HepG2 (cell line): ENCODE results near the gene ZNF628. TPM values are rescaled to one million over a fixed set of nuclear protein-coding genes. Genes with fewer than 3 reads are reported as not detected.
A peak's percentile ranks its signal among the peaks of the same experiment; 100 is the strongest.

Experiments
- AGO2 ChIP-seq: fragments of 200-400 bp; formaldehyde crosslinking; optimal IDR thresholded peaks from 2 replicates; pipeline ENCODE3; 2017; ENCODE audit warnings: mild to moderate bottlenecking, low read depth, low read length, moderate library complexity
- AKAP8 ChIP-seq: sonication (generic); formaldehyde crosslinking; IDR thresholded peaks from 2 replicates; pipeline ENCODE4 v1.5.1; 2020; ENCODE audit warnings: mild to moderate bottlenecking, missing genetic modification reagents
- CREM ChIP-seq, 2 experiments: sonication (generic) in 1 of 2; formaldehyde crosslinking in 1 of 2; IDR thresholded peaks; 2 replicates each; pipeline versions ENCODE4 v1.4.0 to v1.6.1; 2016 to 2020; ENCODE audit warnings: antibody characterized with exemption in 1 of 2, mild to moderate bottlenecking in 1 of 2, missing genetic modification reagents in 1 of 2
- DNMT1 ChIP-seq: sonication (generic); formaldehyde crosslinking; IDR thresholded peaks from 2 replicates; pipeline ENCODE4 v1.5.1; 2020; ENCODE audit warnings: mild to moderate bottlenecking, missing genetic modification reagents
- EEA1 ChIP-seq: sonication (generic); formaldehyde crosslinking; IDR thresholded peaks from 2 replicates; pipeline ENCODE4 v1.5.1; 2020; ENCODE audit warnings: mild to moderate bottlenecking, missing genetic modification reagents, borderline replicate concordance
- HNF4G ChIP-seq, 2 experiments: sonication (generic) in 1 of 2; formaldehyde crosslinking in 1 of 2; IDR thresholded peaks; 2 replicates each; pipeline versions ENCODE4 v1.4.0 to v1.6.1; 2011 to 2020; ENCODE audit warnings: borderline replicate concordance in 2 of 2, low read depth in 2 of 2, mild to moderate bottlenecking in 2 of 2, low read length in 1 of 2, missing genetic modification reagents in 1 of 2, moderate library complexity in 1 of 2
- HOXA3 ChIP-seq: sonication (generic); formaldehyde crosslinking; IDR thresholded peaks from 2 replicates; pipeline ENCODE4 v1.5.0; 2020; ENCODE audit warnings: missing genetic modification reagents
- KDM2A ChIP-seq: sonication (generic); formaldehyde crosslinking; IDR thresholded peaks from 2 replicates; pipeline ENCODE4 v1.4.0; 2020; ENCODE audit warnings: low read depth, missing genetic modification reagents, borderline replicate concordance
- KLF12 ChIP-seq: sonication (generic); formaldehyde crosslinking; IDR thresholded peaks from 2 replicates; pipeline ENCODE4 v1.4.0; 2020; ENCODE audit warnings: missing genetic modification reagents, borderline replicate concordance
- POLR2A ChIP-seq, 2 experiments: IDR thresholded peaks; 2 replicates each; pipeline ENCODE4 v1.6.1; 2011; ENCODE audit warnings: low read depth in 2 of 2, low read length in 2 of 2, mild to moderate bottlenecking in 1 of 2, moderate library complexity in 1 of 2; ENCODE audit not compliant: insufficient read depth in 1 of 2
- POLR2G ChIP-seq: fragments of 200-400 bp; formaldehyde crosslinking; IDR thresholded peaks from 2 replicates; pipeline ENCODE4 v1.6.1; 2018; ENCODE audit warnings: mild to moderate bottlenecking, low read depth, low read length, moderate library complexity
- RBM39 ChIP-seq: fragments of 200-400 bp; formaldehyde crosslinking; IDR thresholded peaks from one replicate; pipeline ENCODE4 v1.6.1; 2018; ENCODE audit warnings: antibody characterized with exemption, mild to moderate bottlenecking, low read depth, low read length; ENCODE audit not compliant: poor library complexity, severe bottlenecking
- RFX5 ChIP-seq: IDR thresholded peaks from 2 replicates; pipeline ENCODE4 v1.6.1; 2011; ENCODE audit warnings: low read depth, low read length, improper control_type of control experiment
- RFXAP ChIP-seq: sonication (generic); formaldehyde crosslinking; IDR thresholded peaks from 2 replicates; pipeline ENCODE4 v1.4.0; 2020; ENCODE audit warnings: missing genetic modification reagents, borderline replicate concordance
- SP1 ChIP-seq, 2 experiments: fragments of 450-650 bp in 1 of 2; sonication (generic) in 1 of 2; formaldehyde crosslinking in 1 of 2; IDR thresholded peaks; 2 replicates each; pipeline versions ENCODE4 v1.4.0 to v1.6.1; 2016 to 2020; ENCODE audit warnings: missing genetic modification reagents in 1 of 2
- SP4 ChIP-seq: sonication (generic); formaldehyde crosslinking; IDR thresholded peaks from 2 replicates; pipeline ENCODE4 v1.8.1; 2023; ENCODE audit warnings: mild to moderate bottlenecking, missing genetic modification reagents
- ZFX ChIP-seq: sonication (generic); formaldehyde crosslinking; IDR thresholded peaks from 2 replicates; pipeline ENCODE4 v1.4.0; 2020; ENCODE audit warnings: mild to moderate bottlenecking, low read depth, missing genetic modification reagents, moderate library complexity
- ZNF343 ChIP-seq: sonication (generic); formaldehyde crosslinking; IDR thresholded peaks from 2 replicates; pipeline ENCODE4 v1.4.0; 2020; ENCODE audit warnings: mild to moderate bottlenecking, missing genetic modification reagents
- ZNF510 ChIP-seq: sonication (generic); formaldehyde crosslinking; IDR thresholded peaks from 2 replicates; pipeline ENCODE4 v1.4.0; 2020; ENCODE audit warnings: low read depth, mild to moderate bottlenecking, missing genetic modification reagents
- ZNF678 ChIP-seq: sonication (generic); formaldehyde crosslinking; IDR thresholded peaks from 2 replicates; pipeline ENCODE4 v1.4.0; 2020; ENCODE audit warnings: mild to moderate bottlenecking, missing genetic modification reagents
- polyA plus RNA-seq, 8 experiments: library from polyadenylated mRNA; depleted of rRNA in 3 of 8; stranded (reverse) in 7 of 8; unstranded in 1 of 8; fragments of >200 nt; fragmentation: Illumina TruSeq in 4 of 8; extraction: Trizol in 4 of 8; gene quantifications; 2 replicates each; pipeline versions ENCODE4 v1.2.1 to v1.2.3, GENCODE V29; 2011 to 2016; ENCODE audit warnings: low read depth in 4 of 8, missing spikeins in 1 of 8, mixed read lengths in 1 of 8; ENCODE audit not compliant: insufficient read depth in 1 of 8
- total RNA-seq, 5 experiments: library from RNA; depleted of rRNA; stranded (reverse); fragments of >200 nt; fragmentation: Illumina TruSeq; extraction: Trizol; gene quantifications; 2 replicates each; pipeline ENCODE4 v1.2.3, GENCODE V29; 2016; ENCODE audit warnings: low read depth in 1 of 5
- TF ChIP-seq, protein P1 (sequence below): IDR thresholded peaks from 2 replicates; pipeline ENCODE4 v1.6.1; 2012; ENCODE audit warnings: inconsistent platforms
- TF ChIP-seq, protein P2 (sequence below): IDR thresholded peaks from 2 replicates; pipeline ENCODE4 v1.6.1; 2016; ENCODE audit warnings: missing compliant biosample characterization, missing genetic modification reagents, borderline replicate concordance
- TF ChIP-seq, protein P3 (sequence below): sonication (generic); formaldehyde crosslinking; IDR thresholded peaks from 2 replicates; pipeline ENCODE4 v1.5.1; 2020; ENCODE audit warnings: missing genetic modification reagents, mild to moderate bottlenecking, borderline replicate concordance

The ZNF628 gene
- total and polyA plus RNA-seq, 2 of the 13 experiments (the other 11 are each of a cell fraction or from before 2014, with no cell fraction given), result 0.54 to 1.2 TPM

DNA sequence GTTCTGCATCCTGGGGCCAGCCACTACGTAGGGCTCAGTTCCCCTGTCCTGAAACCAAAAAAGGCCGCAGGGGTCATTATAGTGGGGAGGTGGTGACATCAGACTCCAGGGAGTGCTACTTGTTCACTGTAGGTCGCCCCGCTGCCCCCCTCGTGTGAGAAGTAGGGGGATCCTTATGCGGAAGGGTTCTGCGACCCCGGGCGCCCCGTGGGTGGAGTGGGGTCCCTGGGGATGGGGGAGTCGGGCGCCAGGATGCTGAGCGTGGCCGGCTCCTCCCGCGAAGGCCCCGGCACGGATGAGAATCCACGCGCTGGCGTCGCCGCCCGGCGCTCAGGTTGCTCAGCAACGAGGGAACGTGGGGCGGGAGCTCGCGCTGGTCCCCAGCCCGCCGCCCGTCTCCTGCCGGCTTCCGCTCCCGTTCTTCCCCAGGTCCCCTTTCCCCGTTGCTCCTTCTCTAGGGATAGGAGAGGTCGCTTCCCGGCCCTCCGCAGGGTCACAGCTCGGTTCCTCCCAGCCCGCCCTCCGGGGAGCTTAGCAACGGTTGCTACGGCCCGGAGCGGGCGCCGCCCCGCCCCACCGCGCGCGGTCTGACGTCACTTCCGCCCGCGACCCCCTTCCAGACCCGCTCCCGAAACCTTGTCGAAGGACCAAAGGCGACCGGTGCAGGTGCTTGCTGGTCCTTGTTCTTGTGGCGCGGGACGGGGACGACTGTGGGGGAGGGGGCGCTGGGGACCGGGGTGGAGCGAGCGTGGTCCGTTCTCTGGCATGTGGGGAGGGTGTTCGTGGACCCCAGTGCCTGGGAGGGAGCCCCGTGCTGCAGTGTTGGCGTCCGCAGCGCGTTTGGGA is 8.4 kb downstream of the ZNF628 start, which contains the start of gene NAT14 (continued):
- 0 out of 2 replicates have a peak, but pooled peaks have one; percentile 67 for TF ChIP-seq ZNF510 (CRISPR knock-in tag)
- peak; percentile 85 for TF ChIP-seq AGO2
- TF ChIP-seq RBM39, result peak; percentile 42
- peak in 1 of 2 experiments; percentile 57; a peak in 2 of 4 replicates for TF ChIP-seq POLR2A (IDR thresholded peaks at IDR 0.05; ENCODE audit: insufficient read depth in 1 of 2, low read depth in 2 of 2, low read length in 2 of 2)
- TF ChIP-seq, protein P1, sequence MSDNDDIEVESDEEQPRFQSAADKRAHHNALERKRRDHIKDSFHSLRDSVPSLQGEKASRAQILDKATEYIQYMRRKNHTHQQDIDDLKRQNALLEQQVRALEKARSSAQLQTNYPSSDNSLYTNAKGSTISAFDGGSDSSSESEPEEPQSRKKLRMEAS, result no peak
- TF ChIP-seq HOXA3, result peak; percentile 87
- TF ChIP-seq, protein P2, sequence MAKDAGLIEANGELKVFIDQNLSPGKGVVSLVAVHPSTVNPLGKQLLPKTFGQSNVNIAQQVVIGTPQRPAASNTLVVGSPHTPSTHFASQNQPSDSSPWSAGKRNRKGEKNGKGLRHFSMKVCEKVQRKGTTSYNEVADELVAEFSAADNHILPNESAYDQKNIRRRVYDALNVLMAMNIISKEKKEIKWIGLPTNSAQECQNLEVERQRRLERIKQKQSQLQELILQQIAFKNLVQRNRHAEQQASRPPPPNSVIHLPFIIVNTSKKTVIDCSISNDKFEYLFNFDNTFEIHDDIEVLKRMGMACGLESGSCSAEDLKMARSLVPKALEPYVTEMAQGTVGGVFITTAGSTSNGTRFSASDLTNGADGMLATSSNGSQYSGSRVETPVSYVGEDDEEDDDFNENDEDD (CRISPR knock-in tag), result peak; percentile 33; the same call in 1 of the 2 replicates
- peak; percentile 42; the same call in 1 of the 2 replicates for TF ChIP-seq ZFX (CRISPR knock-in tag)
- TF ChIP-seq SP1 (IDR thresholded peaks at IDR 0.05), result no peak
- TF ChIP-seq SP1 (CRISPR knock-in tag; IDR thresholded peaks at IDR 0.05), result peak; percentile 28; the same call in 1 of the 2 replicates
- TF ChIP-seq, protein P3, sequence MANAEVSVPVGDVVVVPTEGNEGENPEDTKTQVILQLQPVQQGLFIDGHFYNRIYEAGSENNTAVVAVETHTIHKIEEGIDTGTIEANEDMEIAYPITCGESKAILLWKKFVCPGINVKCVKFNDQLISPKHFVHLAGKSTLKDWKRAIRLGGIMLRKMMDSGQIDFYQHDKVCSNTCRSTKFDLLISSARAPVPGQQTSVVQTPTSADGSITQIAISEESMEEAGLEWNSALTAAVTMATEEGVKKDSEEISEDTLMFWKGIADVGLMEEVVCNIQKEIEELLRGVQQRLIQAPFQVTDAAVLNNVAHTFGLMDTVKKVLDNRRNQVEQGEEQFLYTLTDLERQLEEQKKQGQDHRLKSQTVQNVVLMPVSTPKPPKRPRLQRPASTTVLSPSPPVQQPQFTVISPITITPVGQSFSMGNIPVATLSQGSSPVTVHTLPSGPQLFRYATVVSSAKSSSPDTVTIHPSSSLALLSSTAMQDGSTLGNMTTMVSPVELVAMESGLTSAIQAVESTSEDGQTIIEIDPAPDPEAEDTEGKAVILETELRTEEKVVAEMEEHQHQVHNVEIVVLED, result 0 out of 2 replicates have a peak, but pooled peaks have one; percentile 19
- TF ChIP-seq HNF4G (IDR thresholded peaks at IDR 0.05; ENCODE audit: borderline replicate concordance, low read depth, low read length), result peak; percentile 5; the same call in 1 of the 2 replicates
- TF ChIP-seq HNF4G (CRISPR knock-in tag; IDR thresholded peaks at IDR 0.05; ENCODE audit: borderline replicate concordance, low read depth), result no peak
- 0 out of 2 replicates have a peak, but pooled peaks have one; percentile 45 for TF ChIP-seq ZNF678 (CRISPR knock-in tag)
- peak; percentile 98 for TF ChIP-seq KDM2A
- TF ChIP-seq ZNF343 (CRISPR knock-in tag), result 0 out of 2 replicates have a peak, but pooled peaks have one; percentile 52
- 0 out of 2 replicates have a peak, but pooled peaks have one; percentile 39 for TF ChIP-seq RFX5
- TF ChIP-seq EEA1, result peak; percentile 34; the same call in 1 of the 2 replicates
- peak; percentile 67; the same call in 1 of the 2 replicates for TF ChIP-seq KLF12 (CRISPR knock-in tag)
- peak; percentile 43; the same call in 1 of the 2 replicates for TF ChIP-seq SP4 (CRISPR knock-in tag)
- TF ChIP-seq CREM (IDR thresholded peaks at IDR 0.05), result peak; percentile 86
- peak; percentile 62; the same call in 1 of the 2 replicates for TF ChIP-seq CREM (CRISPR knock-in tag; IDR thresholded peaks at IDR 0.05)
- TF ChIP-seq POLR2G, result peak; percentile 69
- peak; percentile 48; the same call in 1 of the 2 replicates for TF ChIP-seq AKAP8
- peak; percentile 39; the same call in 1 of the 2 replicates for TF ChIP-seq RFXAP (CRISPR knock-in tag)
- no peak for TF ChIP-seq DNMT1 (CRISPR knock-in tag)
